ENCODE data around the gene CNFN.

Gene CNFN

DNA sequence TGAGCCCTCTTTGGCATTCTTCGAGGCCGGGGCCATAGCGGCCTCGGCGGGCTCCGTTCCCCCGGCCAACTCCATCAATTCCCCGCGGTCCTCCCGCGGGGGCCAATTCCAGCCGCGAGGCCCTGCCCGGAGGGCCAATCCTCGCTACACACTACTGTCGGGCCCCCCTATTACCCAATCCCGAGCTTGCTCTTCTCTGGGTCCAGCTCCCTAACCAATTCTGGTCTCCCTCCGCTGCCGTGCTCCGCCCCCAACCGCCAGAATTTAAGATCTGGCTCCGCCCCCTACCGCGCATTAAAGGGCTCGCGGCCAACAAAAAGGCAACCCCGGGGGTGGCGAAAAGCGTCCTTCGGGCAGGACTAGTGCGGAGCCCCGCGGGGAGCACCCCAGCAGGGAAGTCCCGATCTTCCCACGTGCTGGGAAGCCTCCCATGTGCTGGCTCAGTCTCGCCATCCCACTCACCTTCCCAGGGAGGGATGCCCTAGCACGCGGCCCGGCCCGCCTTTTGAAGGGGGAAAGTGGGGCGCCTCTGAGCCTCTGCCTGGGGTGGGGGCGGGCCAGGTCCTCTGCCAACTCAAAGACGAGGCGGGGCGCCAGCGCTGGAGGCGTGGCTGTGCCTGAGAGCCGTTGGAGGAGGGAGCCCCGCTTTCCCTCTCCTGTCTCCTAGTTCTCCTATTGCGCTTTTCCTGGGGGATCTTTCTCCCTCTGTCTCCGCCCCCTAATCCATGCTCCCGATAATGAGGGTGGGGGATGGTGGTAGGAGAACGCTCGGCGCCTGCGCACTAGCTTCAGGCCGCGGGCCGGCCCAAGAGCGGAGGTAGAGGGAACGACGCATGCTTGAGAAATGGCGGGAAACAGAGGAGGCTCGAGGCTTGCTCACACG is 33.6 kb upstream of the CNFN start:
- Histone ChIP-seq H3K9me3 (ENCODE audit: control insufficient read depth, insufficient read depth, low read length) (no peaks in the 10 kb centered on the region), H3K4me3 (ENCODE audit: low read depth, low read length) (peak overlapping the region; percentile 70), H3K9ac (ENCODE audit: low read depth, low read length) (no peak overlapping the region), H3K27ac (ENCODE audit: low read depth, low read length) (no peak overlapping the region), H3K27me3 (ENCODE audit: control insufficient read depth, insufficient read depth, low read length) (peaks cover 75% of the 10 kb centered on the region), H3K36me3 (ENCODE audit: control insufficient read depth, insufficient read depth, low read length) (no peaks in the 10 kb centered on the region), H3K4me1 (ENCODE audit: control insufficient read depth, insufficient read depth, low read length) (peaks cover 3% of the 10 kb centered on the region; the same call in 1 of the 2 replicates)

DNA sequence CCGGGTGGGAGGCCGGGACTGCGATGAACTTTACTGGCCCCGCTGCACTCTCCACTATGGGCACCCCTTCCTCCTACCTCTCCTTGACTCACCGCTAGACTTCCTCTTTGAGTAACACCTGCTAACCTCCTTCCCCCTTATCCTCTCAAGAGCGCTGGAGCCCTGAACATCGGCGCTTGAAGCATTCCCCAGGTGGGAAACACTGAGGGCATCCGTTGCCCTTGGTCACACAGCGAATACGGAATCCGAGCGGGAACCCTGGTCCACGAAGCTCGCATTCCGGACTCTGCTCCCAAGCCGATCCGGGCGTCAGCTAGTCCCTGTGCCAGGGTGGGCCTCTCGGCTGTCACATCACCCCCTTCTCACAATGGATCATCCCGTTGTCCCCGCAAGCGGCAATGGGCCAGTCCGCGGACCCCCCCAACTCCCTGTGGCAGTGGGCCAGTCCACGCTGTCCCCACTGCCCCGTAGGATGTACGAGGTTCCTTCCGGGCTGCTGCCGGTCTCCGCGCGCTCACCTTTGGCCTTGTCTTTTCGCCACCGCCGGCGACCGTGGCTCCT is 32.9 kb upstream of the CNFN start:
- Histone ChIP-seq H3K4me1 (ENCODE audit: control insufficient read depth, insufficient read depth, low read length) (peaks cover 3% of the 10 kb centered on the region; the same call in 1 of the 2 replicates), H3K27me3 (ENCODE audit: control insufficient read depth, insufficient read depth, low read length) (peaks cover 77% of the 10 kb centered on the region), H3K9ac (ENCODE audit: low read depth, low read length) (no peak overlapping the region), H3K36me3 (ENCODE audit: control insufficient read depth, insufficient read depth, low read length) (no peaks in the 10 kb centered on the region), H3K4me3 (ENCODE audit: low read depth, low read length) (peak overlapping the region; percentile 70), H3K27ac (ENCODE audit: low read depth, low read length) (no peak overlapping the region), H3K9me3 (ENCODE audit: control insufficient read depth, insufficient read depth, low read length) (no peaks in the 10 kb centered on the region)

DNA sequence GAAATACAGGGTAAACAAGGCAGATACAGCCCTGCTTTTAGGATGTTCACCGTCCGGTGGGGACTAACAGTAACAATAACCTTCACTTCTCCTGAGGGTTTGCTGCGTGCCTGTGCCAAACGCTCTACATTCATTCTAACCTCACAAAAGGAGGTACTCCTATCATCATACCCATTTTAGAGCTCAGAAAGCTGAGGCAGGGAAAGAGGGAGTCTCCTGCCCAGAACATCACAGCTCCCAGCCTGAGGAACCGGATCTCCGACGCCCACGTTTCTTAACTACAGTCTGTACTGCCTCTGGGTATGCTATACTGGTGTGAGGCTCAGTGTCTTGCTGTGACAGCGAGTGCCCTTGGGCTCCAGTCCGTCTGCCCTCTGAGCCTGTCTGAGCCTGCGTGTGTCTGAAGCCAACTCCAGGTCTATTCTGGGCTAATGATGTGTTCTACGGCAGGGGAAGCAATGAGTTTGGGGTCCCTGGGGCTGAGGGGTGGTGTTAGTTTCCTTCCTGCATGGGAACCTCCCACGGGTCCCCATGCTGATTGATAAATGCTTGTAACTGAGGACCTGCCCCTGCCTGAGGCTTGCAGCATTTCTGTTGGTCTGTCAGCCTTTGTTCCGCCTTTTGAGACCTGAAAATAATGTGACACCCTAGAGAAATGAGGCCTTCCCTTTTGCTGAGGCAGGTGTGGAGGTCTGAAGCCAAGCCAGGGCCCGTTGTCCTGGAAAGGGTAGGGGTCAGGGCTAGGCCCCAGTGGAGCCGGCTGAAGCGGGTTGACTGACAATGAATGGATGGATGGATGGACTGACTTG is 32.2 kb upstream of the CNFN start:
- Histone ChIP-seq H3K9me3 (ENCODE audit: control insufficient read depth, insufficient read depth, low read length) (no peaks in the 10 kb centered on the region), H3K36me3 (ENCODE audit: control insufficient read depth, insufficient read depth, low read length) (no peaks in the 10 kb centered on the region), H3K27ac (ENCODE audit: low read depth, low read length) (no peak overlapping the region), H3K4me3 (ENCODE audit: low read depth, low read length) (peak overlapping the region; percentile 70), H3K9ac (ENCODE audit: low read depth, low read length) (no peak overlapping the region), H3K4me1 (ENCODE audit: control insufficient read depth, insufficient read depth, low read length) (peaks cover 3% of the 10 kb centered on the region; the same call in 1 of the 2 replicates), H3K27me3 (ENCODE audit: control insufficient read depth, insufficient read depth, low read length) (peaks cover 76% of the 10 kb centered on the region)

DNA sequence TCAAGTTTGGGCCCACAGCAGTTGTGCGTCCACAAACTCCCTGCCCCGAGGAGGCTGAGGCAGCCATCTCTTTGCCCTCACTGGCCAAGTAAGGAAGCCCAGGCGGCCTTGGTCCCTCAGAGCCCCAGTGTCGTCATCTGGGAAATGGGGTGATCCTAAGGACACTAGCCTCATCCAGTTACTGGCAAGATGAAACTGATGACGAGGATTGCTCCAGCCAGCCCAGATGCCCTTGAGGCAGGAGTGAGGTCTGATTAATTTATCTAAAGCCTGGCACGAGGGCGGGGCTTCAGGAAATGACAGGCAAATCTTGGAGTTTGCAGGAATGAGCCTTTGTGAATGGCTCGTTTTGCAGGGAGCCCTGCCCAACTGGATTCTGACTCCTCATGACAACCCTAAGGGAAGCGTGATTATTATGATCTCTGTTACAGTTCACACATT is 31.5 kb upstream of the CNFN start:
- Histone ChIP-seq H3K27me3 (ENCODE audit: control insufficient read depth, insufficient read depth, low read length) (peaks cover 74% of the 10 kb centered on the region), H3K9ac (ENCODE audit: low read depth, low read length) (no peak overlapping the region), H3K27ac (ENCODE audit: low read depth, low read length) (no peak overlapping the region), H3K4me3 (ENCODE audit: low read depth, low read length) (no peak overlapping the region), H3K36me3 (ENCODE audit: control insufficient read depth, insufficient read depth, low read length) (no peaks in the 10 kb centered on the region), H3K4me1 (ENCODE audit: control insufficient read depth, insufficient read depth, low read length) (peaks cover 3% of the 10 kb centered on the region; the same call in 1 of the 2 replicates), H3K9me3 (ENCODE audit: control insufficient read depth, insufficient read depth, low read length) (no peaks in the 10 kb centered on the region)

DNA sequence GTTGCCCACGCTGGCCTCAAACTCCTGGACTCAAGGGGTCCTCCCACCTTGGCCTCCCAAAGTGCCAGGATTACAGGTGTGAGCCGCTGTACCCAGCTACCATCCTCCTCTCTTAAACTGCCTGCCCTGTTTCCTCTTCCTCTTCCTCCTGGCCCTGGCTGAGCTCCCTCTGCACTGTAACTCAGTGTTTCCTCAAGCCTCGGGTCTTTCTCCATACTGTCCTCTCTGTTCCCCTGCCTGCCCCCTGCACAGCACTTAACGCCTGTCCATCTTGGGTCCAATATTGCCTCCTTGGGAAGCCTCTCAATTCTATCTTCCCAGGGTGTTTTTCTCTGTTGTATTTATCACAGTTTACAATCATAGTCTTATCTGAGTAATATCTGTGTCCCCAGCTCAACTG is 31.0 kb upstream of the CNFN start:
- Histone ChIP-seq H3K9me3 (ENCODE audit: control insufficient read depth, insufficient read depth, low read length) (no peaks in the 10 kb centered on the region), H3K27ac (ENCODE audit: low read depth, low read length) (no peak overlapping the region), H3K9ac (ENCODE audit: low read depth, low read length) (no peak overlapping the region), H3K4me1 (ENCODE audit: control insufficient read depth, insufficient read depth, low read length) (peaks cover 3% of the 10 kb centered on the region; the same call in 1 of the 2 replicates), H3K27me3 (ENCODE audit: control insufficient read depth, insufficient read depth, low read length) (peaks cover 74% of the 10 kb centered on the region), H3K4me3 (ENCODE audit: low read depth, low read length) (no peak overlapping the region), H3K36me3 (ENCODE audit: control insufficient read depth, insufficient read depth, low read length) (no peaks in the 10 kb centered on the region)

DNA sequence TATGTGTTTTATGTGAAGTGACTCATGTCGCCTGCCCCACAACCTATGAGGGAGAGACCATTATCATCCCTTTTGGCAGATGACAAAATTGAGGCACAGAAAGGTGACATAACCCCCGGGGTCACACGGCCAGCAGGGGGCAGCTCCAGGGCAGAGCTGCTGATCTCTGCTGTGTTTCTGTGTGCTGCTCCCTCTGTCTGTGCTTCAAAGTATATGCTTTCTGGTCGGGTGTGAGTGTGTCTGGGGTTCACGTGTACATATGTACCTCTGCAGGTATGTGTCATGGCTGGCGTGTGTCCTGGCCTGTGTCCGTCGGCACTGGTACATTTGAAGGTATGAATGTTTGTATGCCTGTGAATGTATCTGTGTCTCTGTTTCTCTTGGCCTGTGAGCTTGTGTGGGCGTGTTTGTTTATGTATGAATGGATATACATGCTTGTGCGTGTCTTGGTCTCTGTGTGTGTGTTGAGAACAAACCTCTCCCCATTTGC is 30.0 kb upstream of the CNFN start:
- no peak overlapping the region for H3K4me3 ChIP-seq (ENCODE audit: low read depth, low read length)
- H3K27me3 ChIP-seq (ENCODE audit: control insufficient read depth, insufficient read depth, low read length) = peaks cover 70% of the 10 kb centered on the region
- no peaks in the 10 kb centered on the region for H3K9me3 ChIP-seq (ENCODE audit: control insufficient read depth, insufficient read depth, low read length)
- H3K9ac ChIP-seq (ENCODE audit: low read depth, low read length) = no peak overlapping the region
- peaks cover 3% of the 10 kb centered on the region; the same call in 1 of the 2 replicates for H3K4me1 ChIP-seq (ENCODE audit: control insufficient read depth, insufficient read depth, low read length)
- H3K27ac ChIP-seq (ENCODE audit: low read depth, low read length) = no peak overlapping the region
- no peaks in the 10 kb centered on the region for H3K36me3 ChIP-seq (ENCODE audit: control insufficient read depth, insufficient read depth, low read length)

DNA sequence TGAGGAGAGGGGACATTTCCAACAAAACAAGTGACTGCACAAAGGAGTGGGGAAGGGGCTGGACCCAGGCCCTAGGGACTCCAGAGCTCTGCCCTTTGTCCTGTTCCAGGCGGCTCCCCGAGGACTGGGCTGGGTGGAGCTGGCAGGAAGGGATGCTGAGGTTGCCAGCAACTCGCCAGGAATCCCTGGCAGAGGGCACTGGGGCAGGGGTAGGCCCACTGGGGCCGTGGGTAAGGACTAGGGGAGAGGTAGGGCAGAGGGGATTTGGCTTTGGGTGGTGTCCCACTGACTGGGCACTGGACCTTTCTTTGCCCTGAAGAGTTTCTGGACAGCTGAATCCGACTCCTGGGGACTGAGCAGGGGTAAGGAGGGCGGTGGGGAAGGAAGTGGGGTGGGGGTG is 29.2 kb upstream of the CNFN start:
- H3K9me3 ChIP-seq (ENCODE audit: control insufficient read depth, insufficient read depth, low read length) = no peaks in the 10 kb centered on the region
- H3K36me3 ChIP-seq (ENCODE audit: control insufficient read depth, insufficient read depth, low read length) = no peaks in the 10 kb centered on the region
- no peak overlapping the region for H3K27ac ChIP-seq (ENCODE audit: low read depth, low read length)
- no peaks in the 10 kb centered on the region; the same call in 1 of the 2 replicates for H3K4me1 ChIP-seq (ENCODE audit: control insufficient read depth, insufficient read depth, low read length)
- H3K27me3 ChIP-seq (ENCODE audit: control insufficient read depth, insufficient read depth, low read length) = peaks cover 68% of the 10 kb centered on the region
- no peak overlapping the region for H3K4me3 ChIP-seq (ENCODE audit: low read depth, low read length)
- H3K9ac ChIP-seq (ENCODE audit: low read depth, low read length) = no peak overlapping the region

DNA sequence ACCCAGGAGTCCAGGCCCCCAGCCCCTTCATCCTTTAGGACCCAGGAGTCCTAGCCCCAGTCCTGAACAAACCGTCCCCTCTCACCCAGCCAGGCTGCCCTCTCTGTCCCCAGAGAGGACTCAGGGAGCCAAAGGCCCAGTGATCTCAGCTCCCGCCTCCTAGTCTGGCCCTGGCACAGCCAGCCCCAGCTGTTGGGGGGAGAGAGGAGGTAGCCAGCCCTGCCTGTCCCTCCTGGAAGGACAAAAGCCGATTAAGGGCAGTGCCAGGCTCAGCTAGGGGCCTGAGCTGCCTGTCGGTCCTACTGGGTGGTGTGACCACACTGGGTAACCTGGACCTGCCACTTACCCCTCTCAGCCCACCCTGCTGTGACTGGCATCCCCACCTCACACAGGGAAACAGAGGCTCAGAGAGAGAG is 22.6 kb upstream of the CNFN start:
- Histone ChIP-seq H3K9me3 (ENCODE audit: control insufficient read depth, insufficient read depth, low read length) (no peaks in the 10 kb centered on the region), H3K36me3 (ENCODE audit: control insufficient read depth, insufficient read depth, low read length) (no peaks in the 10 kb centered on the region), H3K27me3 (ENCODE audit: control insufficient read depth, insufficient read depth, low read length) (peaks cover 71% of the 10 kb centered on the region), H3K9ac (ENCODE audit: low read depth, low read length) (no peak overlapping the region), H3K4me1 (ENCODE audit: control insufficient read depth, insufficient read depth, low read length) (no peaks in the 10 kb centered on the region; the same call in 1 of the 2 replicates), H3K27ac (ENCODE audit: low read depth, low read length) (no peak overlapping the region), H3K4me3 (ENCODE audit: low read depth, low read length) (no peak overlapping the region)

DNA sequence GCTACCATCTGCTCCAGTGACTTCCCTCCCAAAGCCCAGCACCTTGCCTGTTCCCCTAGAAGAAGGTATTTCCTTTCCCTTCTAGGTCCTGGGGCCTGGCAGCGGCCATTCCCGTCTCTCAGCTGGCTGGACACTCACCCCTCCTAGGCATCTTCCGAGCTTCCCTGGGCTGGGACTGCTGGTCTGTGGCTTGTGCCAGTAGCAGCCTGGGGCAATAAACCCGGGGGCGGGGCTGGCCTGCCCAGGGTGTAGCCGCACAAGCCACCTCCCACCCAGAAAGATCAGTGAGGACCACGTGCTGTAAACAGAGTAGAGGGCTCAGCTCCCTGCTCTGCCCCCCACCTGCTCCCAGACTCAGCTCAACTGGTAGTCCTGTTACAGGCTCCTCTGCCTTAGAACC is 22.1 kb upstream of the CNFN start:
- H3K9me3 ChIP-seq (ENCODE audit: control insufficient read depth, insufficient read depth, low read length) = no peaks in the 10 kb centered on the region
- no peaks in the 10 kb centered on the region; the same call in 1 of the 2 replicates for H3K4me1 ChIP-seq (ENCODE audit: control insufficient read depth, insufficient read depth, low read length)
- peaks cover 73% of the 10 kb centered on the region for H3K27me3 ChIP-seq (ENCODE audit: control insufficient read depth, insufficient read depth, low read length)
- no peak overlapping the region for H3K4me3 ChIP-seq (ENCODE audit: low read depth, low read length)
- no peak overlapping the region for H3K27ac ChIP-seq (ENCODE audit: low read depth, low read length)
- no peaks in the 10 kb centered on the region for H3K36me3 ChIP-seq (ENCODE audit: control insufficient read depth, insufficient read depth, low read length)
- H3K9ac ChIP-seq (ENCODE audit: low read depth, low read length) = no peak overlapping the region

DNA sequence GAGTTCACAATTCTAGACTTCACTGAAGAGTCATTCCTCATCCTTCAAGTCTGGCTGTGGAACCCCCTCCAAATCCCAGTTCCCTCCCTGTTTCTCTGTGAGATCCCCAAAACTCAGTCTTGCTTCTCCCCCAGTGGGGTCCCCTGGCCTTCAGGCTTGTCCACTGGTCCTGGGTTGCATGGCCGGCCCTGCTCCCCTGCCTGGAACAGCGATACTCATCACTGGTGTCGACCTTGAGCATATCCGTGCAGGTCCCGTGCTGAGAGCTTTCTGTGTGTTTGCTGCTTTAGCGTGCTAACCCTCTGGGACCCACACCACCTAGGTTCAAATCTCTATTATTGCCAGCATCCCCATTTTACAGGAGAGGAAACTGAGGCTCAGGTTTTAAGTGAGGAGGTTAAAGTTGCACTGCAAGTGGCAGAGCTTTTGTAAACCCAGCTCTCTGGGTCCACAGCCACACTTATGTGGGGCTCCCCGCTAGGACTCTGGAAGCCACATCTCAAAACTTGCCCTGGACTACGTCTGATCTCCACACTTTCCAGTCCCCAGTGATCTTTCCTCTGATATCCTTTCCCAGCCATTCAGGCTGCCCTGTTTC is 21.6 kb upstream of the CNFN start:
- no peak overlapping the region for H3K27ac ChIP-seq (ENCODE audit: low read depth, low read length)
- no peaks in the 10 kb centered on the region; the same call in 1 of the 2 replicates for H3K4me1 ChIP-seq (ENCODE audit: control insufficient read depth, insufficient read depth, low read length)
- H3K4me3 ChIP-seq (ENCODE audit: low read depth, low read length) = no peak overlapping the region
- no peaks in the 10 kb centered on the region for H3K9me3 ChIP-seq (ENCODE audit: control insufficient read depth, insufficient read depth, low read length)
- H3K27me3 ChIP-seq (ENCODE audit: control insufficient read depth, insufficient read depth, low read length) = peaks cover 74% of the 10 kb centered on the region
- no peaks in the 10 kb centered on the region for H3K36me3 ChIP-seq (ENCODE audit: control insufficient read depth, insufficient read depth, low read length)
- H3K9ac ChIP-seq (ENCODE audit: low read depth, low read length) = no peak overlapping the region
